BLaER1 (cell line): ENCODE measurements around the gene SEMA5A.

Source experiments
- H3K27ac ChIP-seq: shearing (Covaris generic); formaldehyde crosslinking; 2 replicates; pipeline ENCODE4 v1.8.1; 2022
- H3K27me3 ChIP-seq: shearing (Covaris generic); formaldehyde crosslinking; 2 replicates; pipeline ENCODE4 v1.8.1; 2022
- H3K36me3 ChIP-seq: shearing (Covaris generic); formaldehyde crosslinking; 2 replicates; pipeline ENCODE4 v1.8.1; 2022
- H3K4me1 ChIP-seq: shearing (Covaris generic); formaldehyde crosslinking; 2 replicates; pipeline ENCODE4 v1.8.1; 2022
- H3K4me2 ChIP-seq: shearing (Covaris generic); formaldehyde crosslinking; 2 replicates; pipeline ENCODE4 v1.8.1; 2022
- H3K4me3 ChIP-seq: shearing (Covaris generic); formaldehyde crosslinking; 2 replicates; pipeline ENCODE4 v1.8.1; 2022
- H3K9ac ChIP-seq: shearing (Covaris generic); formaldehyde crosslinking; 2 replicates; pipeline ENCODE4 v1.8.1; 2022
- H3K9me3 ChIP-seq: shearing (Covaris generic); formaldehyde crosslinking; 2 replicates; pipeline ENCODE4 v1.8.1; 2022
- H4K20me1 ChIP-seq: shearing (Covaris generic); formaldehyde crosslinking; 2 replicates; pipeline ENCODE4 v1.8.1; 2022
- Cebpa-rat ChIP-seq: shearing (Covaris generic); IDR thresholded peaks from 2 replicates; pipeline ENCODE4 v1.8.1; 2022

The SEMA5A gene

GRCh38 chr5:9551567-9552537 is 6.0 kb upstream of the SEMA5A start:
- H3K4me1 ChIP-seq: peaks cover 12% of the 10 kb centered on the region
- TF ChIP-seq Cebpa-rat: no peak
- no peak overlapping the region for H3K4me3 ChIP-seq
- no peaks in the 10 kb centered on the region for H4K20me1 ChIP-seq
- H3K9ac ChIP-seq: no peak overlapping the region
- H3K9me3 ChIP-seq: no peaks in the 10 kb centered on the region
- H3K36me3 ChIP-seq: no peaks in the 10 kb centered on the region
- H3K27ac ChIP-seq: no peak overlapping the region
- H3K27me3 ChIP-seq: no peaks in the 10 kb centered on the region
- H3K4me2 ChIP-seq: no peak overlapping the region

- peaks cover 7% of the 10 kb centered on the region; the same call in 1 of the 2 replicates for H3K27me3 ChIP-seq
- TF ChIP-seq Cebpa-rat: no peak
- no peak overlapping the region for H3K9ac ChIP-seq
- H3K4me1 ChIP-seq: peaks cover 14% of the 10 kb centered on the region
- no peak overlapping the region for H3K4me2 ChIP-seq
- no peak overlapping the region for H3K4me3 ChIP-seq
- H3K9me3 ChIP-seq: peaks cover 9% of the 10 kb centered on the region
- no peak overlapping the region for H3K27ac ChIP-seq
- H4K20me1 ChIP-seq: no peaks in the 10 kb centered on the region
- no peaks in the 10 kb centered on the region for H3K36me3 ChIP-seq
Observed at GRCh38 chr5:9549941-9550340, 4.1 kb upstream of the SEMA5A start.

DNA sequence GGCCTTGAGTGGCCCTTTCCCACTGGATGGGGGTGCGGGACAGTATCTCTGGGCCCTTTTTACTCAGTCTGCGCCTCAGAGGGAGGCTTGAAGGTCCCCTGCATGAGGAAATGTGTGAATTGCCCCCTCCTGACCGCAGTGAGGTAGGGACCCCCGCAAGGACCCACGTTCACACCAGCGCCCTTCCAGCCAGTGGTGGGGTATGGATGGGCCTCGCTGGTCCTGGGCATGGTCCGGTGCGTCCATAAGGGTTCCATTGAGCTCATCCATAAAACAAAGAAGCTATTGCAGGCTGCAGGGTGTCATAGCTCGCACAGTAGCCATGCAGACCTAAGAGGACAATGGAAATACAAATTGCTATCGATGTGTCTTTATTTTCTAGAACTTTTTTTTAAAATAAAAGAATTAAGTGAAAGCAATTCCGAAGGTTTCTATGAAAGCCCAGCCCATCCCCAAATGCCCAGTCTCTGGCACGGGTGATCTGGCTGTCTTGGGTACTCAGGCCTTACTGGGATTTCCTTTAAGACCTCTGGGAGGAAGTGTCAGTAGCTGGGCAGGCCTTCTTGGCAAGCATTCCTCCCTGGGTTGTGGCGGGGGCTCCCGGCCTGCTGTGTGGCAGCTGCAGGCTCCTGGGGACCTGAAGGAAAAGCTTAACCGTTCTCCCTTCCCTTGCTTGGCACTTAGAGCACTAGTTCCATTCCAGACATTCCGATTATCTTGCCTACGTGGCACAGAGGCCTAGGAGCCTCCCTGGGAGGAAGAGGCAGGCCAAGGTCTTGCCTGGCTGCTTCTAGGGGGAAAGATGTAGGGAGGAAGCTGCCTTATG is 1.5 kb upstream of the SEMA5A start:
- no peak for TF ChIP-seq Cebpa-rat
- Histone ChIP-seq H3K4me3 (no peak overlapping the region), H4K20me1 (no peaks in the 10 kb centered on the region), H3K27ac (no peak overlapping the region; the same call in 1 of the 2 replicates), H3K9ac (no peak overlapping the region), H3K27me3 (peaks cover 15% of the 10 kb centered on the region), H3K4me1 (peaks cover 18% of the 10 kb centered on the region), H3K9me3 (peaks cover 16% of the 10 kb centered on the region), H3K4me2 (peak overlapping the region; percentile 52), H3K36me3 (no peaks in the 10 kb centered on the region)

- Histone ChIP-seq H3K4me1 (peaks cover 18% of the 10 kb centered on the region), H3K4me2 (peak overlapping the region; percentile 94), H3K9me3 (peaks cover 16% of the 10 kb centered on the region), H3K27me3 (peaks cover 15% of the 10 kb centered on the region), H3K36me3 (no peaks in the 10 kb centered on the region), H3K4me3 (peak overlapping the region; percentile 67), H4K20me1 (no peaks in the 10 kb centered on the region), H3K27ac (no peak overlapping the region), H3K9ac (0 out of 2 replicates have a peak overlapping the region, but pooled peaks have one; percentile 29)
- no peak for TF ChIP-seq Cebpa-rat
Observed at GRCh38 chr5:9545136-9545991, 511 bp downstream of the SEMA5A start.

GRCh38 chr5:9544502-9545135 is 1.3 kb downstream of the SEMA5A start:
- peaks cover 18% of the 10 kb centered on the region for H3K4me1 ChIP-seq
- H4K20me1 ChIP-seq: no peaks in the 10 kb centered on the region
- H3K27me3 ChIP-seq: peaks cover 15% of the 10 kb centered on the region
- H3K4me2 ChIP-seq: peak overlapping the region; percentile 94
- H3K36me3 ChIP-seq: no peaks in the 10 kb centered on the region
- no peak overlapping the region for H3K9ac ChIP-seq
- no peak for TF ChIP-seq Cebpa-rat
- peak overlapping the region; percentile 67 for H3K4me3 ChIP-seq
- no peak overlapping the region for H3K27ac ChIP-seq
- peaks cover 16% of the 10 kb centered on the region for H3K9me3 ChIP-seq

DNA sequence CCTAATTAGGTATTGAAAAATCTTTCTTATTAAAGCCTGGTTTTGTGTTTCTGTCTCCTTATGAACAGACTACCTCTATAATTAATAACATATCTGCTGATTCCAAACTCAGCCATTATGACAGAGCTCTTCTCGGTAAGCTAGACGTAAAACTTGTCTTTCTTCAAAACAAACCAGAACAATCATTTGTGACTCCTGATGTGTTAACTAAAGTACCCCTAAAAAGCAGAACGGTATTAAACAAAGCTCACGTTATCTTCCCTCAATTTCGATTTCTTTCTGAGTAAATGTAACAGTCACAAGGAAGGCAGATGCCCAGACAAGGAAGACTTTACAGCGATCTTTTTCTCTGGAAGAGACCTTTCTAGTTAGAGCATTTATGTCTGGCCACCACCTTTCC is 1.8 kb downstream of the SEMA5A start:
- TF ChIP-seq Cebpa-rat: no peak
- no peaks in the 10 kb centered on the region for H3K36me3 ChIP-seq
- H3K4me3 ChIP-seq: no peak overlapping the region; the same call in 1 of the 2 replicates
- H3K9ac ChIP-seq: no peak overlapping the region
- no peaks in the 10 kb centered on the region for H4K20me1 ChIP-seq
- H3K27ac ChIP-seq: no peak overlapping the region
- peaks cover 15% of the 10 kb centered on the region for H3K27me3 ChIP-seq
- H3K9me3 ChIP-seq: peaks cover 16% of the 10 kb centered on the region
- peak overlapping the region; percentile 94 for H3K4me2 ChIP-seq
- peaks cover 18% of the 10 kb centered on the region for H3K4me1 ChIP-seq

DNA sequence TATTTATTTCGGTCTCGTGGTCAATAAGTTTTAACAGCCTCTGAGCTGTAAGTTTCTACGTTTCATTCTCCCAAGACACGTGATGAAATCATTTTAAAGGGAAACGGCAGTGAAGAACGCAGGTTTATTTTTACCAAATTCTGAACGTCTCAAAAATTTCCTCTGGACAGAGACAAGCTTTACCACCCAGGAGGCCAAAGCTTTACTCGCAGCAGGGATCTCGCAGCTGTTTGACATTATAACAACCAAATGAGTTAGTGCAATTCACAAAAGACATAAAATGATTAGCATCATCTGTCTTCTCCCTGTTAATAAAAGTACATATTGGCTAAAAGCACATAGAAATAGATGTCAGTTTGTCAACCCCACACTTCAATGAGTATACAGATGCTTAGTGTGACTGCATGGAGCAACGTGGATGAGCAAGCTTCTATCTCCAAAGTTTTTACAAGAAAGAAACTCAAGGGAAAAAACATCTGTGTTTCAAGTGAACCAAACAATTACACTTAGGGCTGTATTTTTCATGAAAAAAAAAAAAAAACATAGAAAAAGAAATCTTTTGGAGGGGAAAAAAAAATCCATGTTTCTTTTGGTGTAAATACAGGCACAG is 2.5 kb downstream of the SEMA5A start:
- H3K9ac ChIP-seq: no peak overlapping the region
- no peak overlapping the region for H3K4me3 ChIP-seq
- TF ChIP-seq Cebpa-rat: no peak

DNA sequence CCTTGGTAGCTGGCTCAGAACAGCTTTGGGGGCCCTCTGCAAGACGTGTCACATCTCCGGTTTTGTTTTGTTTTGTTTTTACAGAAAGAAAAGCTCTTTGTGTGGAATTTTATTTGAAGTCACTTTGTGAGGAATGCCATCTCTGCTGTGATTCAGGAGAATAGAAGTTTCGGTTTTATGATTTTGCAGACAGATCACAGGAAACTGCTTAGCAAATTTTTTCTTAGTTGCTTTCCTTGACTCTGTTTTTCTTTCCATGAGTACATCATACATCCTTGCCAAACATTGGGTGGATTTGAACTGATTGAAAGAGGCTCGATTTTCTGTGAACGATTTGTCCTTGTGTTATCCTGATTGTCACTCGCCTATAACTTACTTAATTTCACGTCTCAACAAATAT is 5.1 kb downstream of the SEMA5A start:
- Histone ChIP-seq H3K27me3 (peaks cover 15% of the 10 kb centered on the region), H3K4me3 (no peak overlapping the region), H3K4me2 (no peak overlapping the region), H4K20me1 (no peaks in the 10 kb centered on the region), H3K27ac (no peak overlapping the region), H3K9ac (no peak overlapping the region), H3K36me3 (no peaks in the 10 kb centered on the region), H3K9me3 (peaks cover 15% of the 10 kb centered on the region), H3K4me1 (0 out of 2 replicates have a peak, but pooled peaks cover 6% of the 10 kb centered on the region)
- no peak for TF ChIP-seq Cebpa-rat

More for the DNA sequence above, 2.5 kb downstream of the SEMA5A start:
- Histone ChIP-seq H3K27me3 (peaks cover 15% of the 10 kb centered on the region), H3K36me3 (no peaks in the 10 kb centered on the region), H4K20me1 (no peaks in the 10 kb centered on the region), H3K4me1 (peaks cover 18% of the 10 kb centered on the region), H3K27ac (no peak overlapping the region), H3K9me3 (peaks cover 16% of the 10 kb centered on the region), H3K4me2 (no peak overlapping the region)
